ENCODE measurements around the gene COL6A2.
"Not testable (repeated sequence)": the region's sequence is repeated elsewhere in the genome, so short reads cannot be mapped to it uniquely, and the experiment has no call there.

The COL6A2 gene

GRCh38 chr21:46065215-46065913 is 32.5 kb upstream of the COL6A2 start:
- Mint-ChIP-seq H3K36me3 (ENCODE audit: low read depth) (no peaks in the 10 kb centered on the region), H3K4me1 (ENCODE audit: low read depth) (peaks cover 10% of the 10 kb centered on the region), H3K4me3 (no peak overlapping the region), H3K27me3 (peaks cover 25% of the 10 kb centered on the region), H3K9me3 (peaks cover 42% of the 10 kb centered on the region), H3K27ac (no peak overlapping the region)
- intact Hi-C loops (cut with micrococcal nuclease), result no loop called here

- Mint-ChIP-seq H3K27ac (no peak overlapping the region), H3K36me3 (ENCODE audit: low read depth) (no peaks in the 10 kb centered on the region), H3K9me3 (peaks cover 37% of the 10 kb centered on the region), H3K4me1 (ENCODE audit: low read depth) (peaks cover 10% of the 10 kb centered on the region), H3K27me3 (peaks cover 20% of the 10 kb centered on the region), H3K4me3 (no peak overlapping the region)
- intact Hi-C loops (cut with micrococcal nuclease), result no loop called here
Measured at GRCh38 chr21:46065914-46066551, 31.9 kb upstream of the COL6A2 start.

- Mint-ChIP-seq H3K4me1 (ENCODE audit: low read depth) (peaks cover 10% of the 10 kb centered on the region), H3K9me3 (peaks cover 30% of the 10 kb centered on the region), H3K4me3 (no peak overlapping the region), H3K27me3 (peaks cover 16% of the 10 kb centered on the region), H3K36me3 (ENCODE audit: low read depth) (no peaks in the 10 kb centered on the region), H3K27ac (no peak overlapping the region)
- intact Hi-C loops (cut with micrococcal nuclease), result no loop called here
Measured at GRCh38 chr21:46066591-46067331, 31.2 kb upstream of the COL6A2 start.

- intact Hi-C loops (cut with micrococcal nuclease), result no loop called here
- no peak overlapping the region for H3K4me3 Mint-ChIP-seq
- H3K4me1 Mint-ChIP-seq (ENCODE audit: low read depth), result peaks cover 10% of the 10 kb centered on the region
- H3K27me3 Mint-ChIP-seq, result peaks cover 18% of the 10 kb centered on the region
- no peak overlapping the region for H3K27ac Mint-ChIP-seq
- H3K9me3 Mint-ChIP-seq, result peaks cover 21% of the 10 kb centered on the region
- H3K36me3 Mint-ChIP-seq (ENCODE audit: low read depth), result no peaks in the 10 kb centered on the region
Measured at GRCh38 chr21:46067505-46068201, 30.3 kb upstream of the COL6A2 start.

- H3K36me3 Mint-ChIP-seq (ENCODE audit: low read depth), result no peaks in the 10 kb centered on the region
- peaks cover 18% of the 10 kb centered on the region for H3K27me3 Mint-ChIP-seq
- intact Hi-C loops (cut with micrococcal nuclease), result no loop called here
- peaks cover 15% of the 10 kb centered on the region for H3K9me3 Mint-ChIP-seq
- H3K4me3 Mint-ChIP-seq, result no peak overlapping the region
- H3K4me1 Mint-ChIP-seq (ENCODE audit: low read depth), result peaks cover 10% of the 10 kb centered on the region
- no peak overlapping the region for H3K27ac Mint-ChIP-seq
Measured at GRCh38 chr21:46068516-46069079, 29.3 kb upstream of the COL6A2 start.

GRCh38 chr21:46069166-46069565 is 28.7 kb upstream of the COL6A2 start:
- Mint-ChIP-seq H3K27ac (no peak overlapping the region), H3K9me3 (peaks cover 15% of the 10 kb centered on the region), H3K27me3 (peaks cover 18% of the 10 kb centered on the region), H3K4me3 (no peak overlapping the region), H3K36me3 (ENCODE audit: low read depth) (no peaks in the 10 kb centered on the region), H3K4me1 (ENCODE audit: low read depth) (peaks cover 10% of the 10 kb centered on the region)
- intact Hi-C loops (cut with micrococcal nuclease), result no loop called here

- intact Hi-C loops (cut with micrococcal nuclease), result no loop called here
- H3K36me3 Mint-ChIP-seq (ENCODE audit: low read depth), result no peaks in the 10 kb centered on the region
- no peak overlapping the region for H3K4me3 Mint-ChIP-seq
- H3K27me3 Mint-ChIP-seq, result peaks cover 15% of the 10 kb centered on the region
- peaks cover 10% of the 10 kb centered on the region for H3K4me1 Mint-ChIP-seq (ENCODE audit: low read depth)
- H3K27ac Mint-ChIP-seq, result no peak overlapping the region
- peaks cover 15% of the 10 kb centered on the region for H3K9me3 Mint-ChIP-seq
Measured at GRCh38 chr21:46069719-46070279, 28.1 kb upstream of the COL6A2 start.

- intact Hi-C loops (cut with micrococcal nuclease), result no loop called here
- Mint-ChIP-seq H3K27me3 (peaks cover 9% of the 10 kb centered on the region), H3K4me1 (ENCODE audit: low read depth) (peaks cover 2% of the 10 kb centered on the region), H3K36me3 (ENCODE audit: low read depth) (no peaks in the 10 kb centered on the region), H3K9me3 (peaks cover 15% of the 10 kb centered on the region), H3K27ac (no peak overlapping the region), H3K4me3 (no peak overlapping the region)
Measured at GRCh38 chr21:46071082-46071481, 26.8 kb upstream of the COL6A2 start.

GRCh38 chr21:46076724-46077123 is 21.2 kb upstream of the COL6A2 start:
- H3K27ac Mint-ChIP-seq; H3K4me1 Mint-ChIP-seq (ENCODE audit: low read depth); H3K27me3 Mint-ChIP-seq; H3K4me3 Mint-ChIP-seq; intact Hi-C loops (cut with micrococcal nuclease); H3K9me3 Mint-ChIP-seq; H3K36me3 Mint-ChIP-seq (ENCODE audit: low read depth): not testable (repeated sequence)

GRCh38 chr21:46077674-46078101 is 20.2 kb upstream of the COL6A2 start:
- Mint-ChIP-seq H3K36me3 (ENCODE audit: low read depth) (no peaks in the 10 kb centered on the region), H3K27ac (no peak overlapping the region), H3K9me3 (no peaks in the 10 kb centered on the region), H3K27me3 (peaks cover 6% of the 10 kb centered on the region), H3K4me3 (no peak overlapping the region), H3K4me1 (ENCODE audit: low read depth) (no peaks in the 10 kb centered on the region)
- intact Hi-C loops (cut with micrococcal nuclease), result no loop called here

GRCh38 chr21:46078322-46078977 is 19.5 kb upstream of the COL6A2 start:
- Mint-ChIP-seq H3K27me3 (peaks cover 6% of the 10 kb centered on the region), H3K4me1 (ENCODE audit: low read depth) (no peaks in the 10 kb centered on the region), H3K4me3 (no peak overlapping the region), H3K27ac (no peak overlapping the region), H3K36me3 (ENCODE audit: low read depth) (no peaks in the 10 kb centered on the region), H3K9me3 (no peaks in the 10 kb centered on the region)
- intact Hi-C loops (cut with micrococcal nuclease), result no loop called here

- Mint-ChIP-seq H3K36me3 (ENCODE audit: low read depth) (no peaks in the 10 kb centered on the region), H3K4me1 (ENCODE audit: low read depth) (no peaks in the 10 kb centered on the region), H3K9me3 (no peaks in the 10 kb centered on the region), H3K4me3 (no peak overlapping the region), H3K27ac (no peak overlapping the region), H3K27me3 (peaks cover 6% of the 10 kb centered on the region)
- intact Hi-C loops (cut with micrococcal nuclease), result no loop called here
Measured at GRCh38 chr21:46078978-46079351, 18.9 kb upstream of the COL6A2 start.

Data from dendritic cell treated with granulocyte-macrophage colony-stimulating factor and Interleukin-4, amounts not matched to agents 40 ng/mL and 50 ng/mL, for 4 days (primary cell).